Smooth muscle cell (in vitro differentiated cells): ENCODE data around the gene TNRC6A. TPM values are rescaled to one million over a fixed set of nuclear protein-coding genes. Genes with fewer than 3 reads are reported as not detected.
A peak's percentile ranks its signal among the peaks of the same experiment; 100 is the strongest.

Experiments used
- DNase-seq: peaks from one replicate; lab custom pipeline; 2025; ENCODE audit not compliant: unreplicated experiment; lab: John Stamatoyannopoulos, UW
- H2AFZ ChIP-seq: fragments of 200-600 bp; sonication (generic); 2 replicates; pipeline ENCODE4 v1.6.0; 2016; ENCODE audit warnings: antibody characterized with exemption, low read depth, mild to moderate bottlenecking
- H3F3A ChIP-seq: fragments of 200-600 bp; sonication (generic); 2 replicates; pipeline ENCODE4 v1.6.0; 2017; ENCODE audit warnings: antibody characterized with exemption, low read depth
- H3K27ac ChIP-seq: fragments of 200-600 bp; sonication (generic); 2 replicates; pipeline ENCODE4 v1.5.1; 2016; ENCODE audit warnings: low read depth, mild to moderate bottlenecking
- H3K27me3 ChIP-seq: fragments of 200-600 bp; sonication (generic); 2 replicates; pipeline ENCODE4 v1.6.1; 2016; ENCODE audit warnings: low read depth, mild to moderate bottlenecking
- H3K36me3 ChIP-seq: fragments of 200-600 bp; sonication (generic); 2 replicates; pipeline ENCODE4 v1.5.1; 2016; ENCODE audit warnings: low read depth
- H3K4me1 ChIP-seq: fragments of 200-600 bp; sonication (generic); 2 replicates; pipeline ENCODE4 v1.5.1; 2016; ENCODE audit warnings: low read depth
- H3K4me2 ChIP-seq: fragments of 200-600 bp; sonication (generic); 2 replicates; pipeline ENCODE4 v1.6.0; 2016; ENCODE audit warnings: mild to moderate bottlenecking
- H3K4me3 ChIP-seq: fragments of 200-600 bp; sonication (generic); 2 replicates; pipeline ENCODE4 v1.5.1; 2016; ENCODE audit warnings: mild to moderate bottlenecking
- H3K79me2 ChIP-seq: fragments of 200-600 bp; sonication (generic); 2 replicates; pipeline ENCODE4 v1.6.0; 2016; ENCODE audit warnings: low read depth, mild to moderate bottlenecking
- H3K9ac ChIP-seq: fragments of 200-600 bp; sonication (generic); 2 replicates; pipeline ENCODE4 v1.6.0; 2016; ENCODE audit warnings: low read depth
- H3K9me3 ChIP-seq: fragments of 200-600 bp; sonication (generic); replicated peaks from 2 replicates; pipeline ENCODE4 v1.5.1; 2016; ENCODE audit warnings: low read depth
- H4K20me1 ChIP-seq: fragments of 200-600 bp; sonication (generic); 2 replicates; pipeline ENCODE4 v1.6.0; 2016; ENCODE audit warnings: low read depth
- WGBS: methylation state at CpG from one replicate; pipeline ENCODE4 v1.1.7; 2016; ENCODE audit warnings: low lambda C conversion rate; 5-methylcytosine and 5-hydroxymethylcytosine counted together
- polyA plus RNA-seq: library from polyadenylated mRNA; unstranded; fragments of >200 nt; fragmentation: Nextera tagmentation; extraction: Ambion mirVana; gene quantifications from 2 replicates; pipeline ENCODE4 v1.2.1, GENCODE V29; 2016
- total RNA-seq: library from RNA; depleted of rRNA; stranded (reverse); fragments of >200 nt; gene quantifications from 2 replicates; pipeline ENCODE4 v1.2.3, GENCODE V29; 2014
- TF ChIP-seq, protein P1 (sequence below): fragments of 200-600 bp; sonication (generic); IDR thresholded peaks from 2 replicates; pipeline ENCODE4 v1.5.1; 2017; ENCODE audit warnings: borderline replicate concordance, mild to moderate bottlenecking, antibody characterized with exemption; ENCODE audit not compliant: insufficient read depth, poor library complexity, severe bottlenecking

Gene TNRC6A
- total and polyA plus RNA-seq, 2 experiments from 2014 or later: 14.6 to 30.3 TPM

DNA sequence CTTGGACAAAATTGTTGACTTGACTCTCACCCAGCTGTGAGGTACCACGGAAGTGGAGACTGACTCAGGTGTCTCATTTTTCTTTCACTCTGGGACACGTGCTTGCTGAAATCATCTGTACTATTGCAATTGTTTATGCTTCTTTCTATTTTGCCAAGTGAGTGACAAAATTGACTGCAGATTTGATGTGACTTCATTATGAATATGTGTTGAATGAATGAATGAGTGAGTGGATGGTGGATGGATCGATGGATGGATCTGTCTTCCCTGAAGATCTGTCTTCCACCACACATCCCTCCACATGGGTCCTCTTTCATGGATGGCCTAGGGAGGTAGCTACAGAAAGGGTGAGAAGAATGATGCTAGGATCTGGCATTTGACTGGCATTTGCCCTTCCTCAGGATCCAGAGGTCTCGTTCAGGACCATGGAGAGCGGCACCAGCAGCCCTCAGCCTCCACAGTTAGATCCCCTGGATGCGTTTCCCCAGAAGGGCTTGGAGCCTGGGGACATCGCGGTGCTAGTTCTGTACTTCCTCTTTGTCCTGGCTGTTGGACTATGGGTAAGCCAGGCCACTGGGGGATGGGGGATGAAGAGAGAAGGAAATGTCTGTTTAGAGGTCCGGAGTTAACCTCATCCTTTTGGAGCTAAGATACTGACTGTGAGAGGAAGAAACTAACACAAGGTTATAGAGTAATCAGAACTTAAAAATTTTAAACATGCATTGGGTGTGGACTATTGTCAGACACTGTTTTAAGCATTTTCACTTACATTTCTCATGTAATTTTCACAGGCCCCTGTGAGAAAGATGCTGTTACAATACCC lies 129.0 kb downstream of the TNRC6A start:
- H3K27ac ChIP-seq: no peak overlapping the region
- H3K79me2 ChIP-seq: no peaks in the 10 kb centered on the region
- no peak overlapping the region for H3K9ac ChIP-seq
- no peaks in the 10 kb centered on the region for H3F3A ChIP-seq
- DNase-seq: peak; percentile 16
- no peaks in the 10 kb centered on the region for H3K36me3 ChIP-seq
- no peaks in the 10 kb centered on the region for H3K4me1 ChIP-seq
- H3K9me3 ChIP-seq: no peaks in the 10 kb centered on the region
- H3K27me3 ChIP-seq: no peaks in the 10 kb centered on the region
- H3K4me2 ChIP-seq: no peak overlapping the region
- TF ChIP-seq, protein P1, sequence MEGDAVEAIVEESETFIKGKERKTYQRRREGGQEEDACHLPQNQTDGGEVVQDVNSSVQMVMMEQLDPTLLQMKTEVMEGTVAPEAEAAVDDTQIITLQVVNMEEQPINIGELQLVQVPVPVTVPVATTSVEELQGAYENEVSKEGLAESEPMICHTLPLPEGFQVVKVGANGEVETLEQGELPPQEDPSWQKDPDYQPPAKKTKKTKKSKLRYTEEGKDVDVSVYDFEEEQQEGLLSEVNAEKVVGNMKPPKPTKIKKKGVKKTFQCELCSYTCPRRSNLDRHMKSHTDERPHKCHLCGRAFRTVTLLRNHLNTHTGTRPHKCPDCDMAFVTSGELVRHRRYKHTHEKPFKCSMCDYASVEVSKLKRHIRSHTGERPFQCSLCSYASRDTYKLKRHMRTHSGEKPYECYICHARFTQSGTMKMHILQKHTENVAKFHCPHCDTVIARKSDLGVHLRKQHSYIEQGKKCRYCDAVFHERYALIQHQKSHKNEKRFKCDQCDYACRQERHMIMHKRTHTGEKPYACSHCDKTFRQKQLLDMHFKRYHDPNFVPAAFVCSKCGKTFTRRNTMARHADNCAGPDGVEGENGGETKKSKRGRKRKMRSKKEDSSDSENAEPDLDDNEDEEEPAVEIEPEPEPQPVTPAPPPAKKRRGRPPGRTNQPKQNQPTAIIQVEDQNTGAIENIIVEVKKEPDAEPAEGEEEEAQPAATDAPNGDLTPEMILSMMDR: no peak
- no peak overlapping the region for H2AFZ ChIP-seq
- no peaks in the 10 kb centered on the region for H4K20me1 ChIP-seq
- H3K4me3 ChIP-seq: no peak overlapping the region
- whole genome bisulfite sequencing: 34% methylated on average over 9 of the region's 9 CpGs

DNA sequence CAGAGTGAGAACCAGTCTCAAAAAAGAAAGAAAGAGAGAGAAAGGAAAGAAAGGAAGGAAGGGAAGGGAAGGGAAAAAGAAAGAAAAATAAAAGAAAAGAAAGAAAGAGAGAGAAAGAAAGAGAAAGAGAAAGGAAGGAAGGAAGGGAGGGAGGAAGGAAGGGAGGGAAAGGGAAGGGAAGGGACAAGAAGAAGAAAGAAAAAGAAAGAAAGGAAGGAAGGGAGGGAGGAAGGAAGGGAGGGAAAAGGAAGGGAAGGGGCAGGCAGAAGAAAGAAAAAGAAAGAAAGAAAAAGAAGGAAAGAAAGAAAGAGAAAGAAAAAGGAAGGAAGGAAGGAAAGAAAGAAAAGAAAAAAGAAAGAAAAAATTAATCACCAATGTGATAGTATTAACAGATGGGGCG lies 132.0 kb downstream of the TNRC6A start:
- H3K27ac ChIP-seq: no peak overlapping the region
- no peaks in the 10 kb centered on the region for H3K9me3 ChIP-seq
- H3K27me3 ChIP-seq: no peaks in the 10 kb centered on the region
- TF ChIP-seq, protein P1: no peak
- no peak overlapping the region for H3K9ac ChIP-seq
- H2AFZ ChIP-seq: no peak overlapping the region
- H3F3A ChIP-seq: no peaks in the 10 kb centered on the region
- H3K79me2 ChIP-seq: no peaks in the 10 kb centered on the region
- no peaks in the 10 kb centered on the region for H4K20me1 ChIP-seq
- DNase-seq: no peak
- no peaks in the 10 kb centered on the region for H3K36me3 ChIP-seq
- no peaks in the 10 kb centered on the region for H3K4me1 ChIP-seq
- H3K4me3 ChIP-seq: no peak overlapping the region
- H3K4me2 ChIP-seq: no peak overlapping the region
- 88% methylated on average over 1 of the region's 1 CpG for WGBS

DNA sequence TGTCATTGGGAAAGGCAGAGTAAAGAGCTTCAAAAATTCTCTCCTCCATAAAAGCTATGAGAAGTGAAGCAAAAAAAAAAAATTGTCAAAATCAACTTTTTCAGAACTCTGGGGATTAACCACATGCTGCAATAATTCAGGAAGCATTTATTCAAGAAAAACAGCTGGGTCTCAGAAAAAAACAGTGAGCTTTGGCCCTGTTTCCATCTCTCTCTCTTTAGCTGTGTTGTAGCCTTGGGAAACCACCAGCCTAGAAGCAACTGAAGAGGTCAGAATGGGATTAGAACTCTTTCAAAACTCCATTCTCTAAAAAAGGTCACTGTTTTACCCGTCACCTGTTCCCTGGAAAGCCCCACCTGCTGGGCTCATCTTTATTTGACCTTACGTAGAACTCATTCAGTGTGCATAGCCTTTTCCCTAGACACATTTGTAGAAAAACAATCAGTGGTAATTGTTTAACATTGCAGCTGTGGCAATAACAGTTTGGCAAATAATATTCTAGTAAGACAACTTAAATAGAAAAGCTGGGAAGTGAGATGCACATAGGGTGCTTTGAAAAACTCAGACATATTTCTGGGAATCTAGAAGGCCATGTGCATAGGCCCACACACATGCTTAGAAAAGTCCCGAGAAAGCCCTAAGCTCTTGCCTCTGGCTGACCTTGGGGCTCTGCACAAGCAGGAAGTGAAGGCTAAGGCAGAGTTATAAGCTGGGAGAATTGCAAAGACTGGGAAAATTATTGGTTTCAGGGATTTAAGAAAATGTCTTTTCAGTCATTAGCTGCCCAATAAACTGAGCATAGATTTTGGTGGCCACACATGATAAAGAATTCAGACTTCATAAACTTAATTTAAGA lies 134.4 kb downstream of the TNRC6A start:
- WGBS: 87% methylated on average over 3 of the region's 3 CpGs
- H3F3A ChIP-seq: no peaks in the 10 kb centered on the region
- no peak overlapping the region for H3K4me2 ChIP-seq
- H3K27me3 ChIP-seq: no peaks in the 10 kb centered on the region
- no peak overlapping the region for H2AFZ ChIP-seq
- no peak overlapping the region for H3K9ac ChIP-seq
- H3K4me1 ChIP-seq: no peaks in the 10 kb centered on the region
- TF ChIP-seq, protein P1: no peak
- no peaks in the 10 kb centered on the region for H3K79me2 ChIP-seq
- H3K4me3 ChIP-seq: no peak overlapping the region
- no peaks in the 10 kb centered on the region for H3K36me3 ChIP-seq
- H3K27ac ChIP-seq: no peak overlapping the region
- H4K20me1 ChIP-seq: no peaks in the 10 kb centered on the region
- no peak for DNase-seq
- no peaks in the 10 kb centered on the region for H3K9me3 ChIP-seq
